Endothelial cell of umbilical vein (primary cell): ENCODE results near the gene CFAP73. TPM values are rescaled to one million over a fixed set of nuclear protein-coding genes. Genes with fewer than 3 reads are reported as not detected.

Source experiments
- BruUV-seq: library from RNA; stranded (reverse); fragments of 400-500 nt; replicated peaks from 2 replicates; lab custom pipeline; 2021; lab: Mats Ljungman, UMichigan
- CTCF ChIA-PET: fragments of 300-600, 350-600 bp; sonication (Branson Sonifier 250); formaldehyde crosslinking; loops from one replicate; lab custom pipeline; 2021; ENCODE audit warnings: antibody characterized with exemption, inconsistent platforms; lab: Charles Lee
- POLR2A ChIA-PET: fragments of 300-600, 350-600 bp; sonication (Branson Sonifier 250); formaldehyde crosslinking; loops from one replicate; lab custom pipeline; 2021; ENCODE audit warnings: antibody characterized with exemption, inconsistent platforms; lab: Charles Lee
- DNase-seq: peaks from one replicate; pipeline ENCODE4 v3.0.0-alpha.2; 2011; ENCODE audit warnings: low read depth, low spot score
- FAIRE-seq: peaks from 2 replicates; lab custom pipeline; 2011; peaks lifted over from hg19 to GRCh38; lab: Jason Lieb, UNC
- H2AFZ ChIP-seq: 2 replicates; pipeline ENCODE4 v1.6.0; 2012; ENCODE audit warnings: low read depth, low read length, control low read depth, inconsistent platforms
- H3K27ac ChIP-seq: 2 replicates; pipeline ENCODE4 v1.5.1; 2011; ENCODE audit warnings: low read depth, mild to moderate bottlenecking, control low read depth, low read length, moderate library complexity; ENCODE audit not compliant: insufficient read depth
- H3K27me3 ChIP-seq, 2 experiments: 2 replicates each; pipeline versions ENCODE4 v1.6.0 to v1.6.1; 2011; ENCODE audit warnings: low read length in 2 of 2, mixed read lengths in 1 of 2; ENCODE audit not compliant: control insufficient read depth in 2 of 2, insufficient read depth in 2 of 2
- H3K36me3 ChIP-seq, 2 experiments: 2 replicates in 1 of 2; 3 replicates in 1 of 2; pipeline ENCODE4 v1.5.1; 2011; ENCODE audit warnings: low read length in 2 of 2, mild to moderate bottlenecking in 1 of 2, moderate library complexity in 1 of 2; ENCODE audit not compliant: control insufficient read depth in 2 of 2, insufficient read depth in 2 of 2; ENCODE audit errors: extremely low read depth in 1 of 2
- H3K4me1 ChIP-seq: 3 replicates; pipeline ENCODE4 v1.5.1; 2011; ENCODE audit warnings: mild to moderate bottlenecking, low read length; ENCODE audit not compliant: control insufficient read depth, insufficient read depth; ENCODE audit errors: extremely low read depth
- H3K4me2 ChIP-seq: 2 replicates; pipeline ENCODE4 v1.6.1; 2011; ENCODE audit warnings: low read length, control low read depth, mixed read lengths; ENCODE audit not compliant: insufficient read depth
- H3K4me3 ChIP-seq, 3 experiments: fragments of 200-600 bp in 1 of 3; sonication (generic), shearing (Covaris generic) in 1 of 3; replicated peaks in 1 of 3; 2 replicates each; pipeline ENCODE4 v1.5.1; 2011 to 2016; ENCODE audit warnings: control low read depth in 3 of 3, low read length in 3 of 3, mild to moderate bottlenecking in 2 of 3, inconsistent platforms in 1 of 3, low read depth in 1 of 3, moderate library complexity in 1 of 3; ENCODE audit not compliant: insufficient read depth in 1 of 3
- H3K79me2 ChIP-seq: 2 replicates; pipeline ENCODE4 v1.6.0; 2012; ENCODE audit warnings: low read length, inconsistent platforms; ENCODE audit not compliant: control insufficient read depth, insufficient read depth
- H3K9ac ChIP-seq: replicated peaks from 2 replicates; pipeline ENCODE3; 2011; ENCODE audit warnings: low read length, control low read depth; ENCODE audit not compliant: insufficient read depth; ENCODE audit errors: extremely low read depth
- H3K9me1 ChIP-seq: replicated peaks from 3 replicates; pipeline ENCODE4 v1.6.0; 2011; ENCODE audit warnings: mild to moderate bottlenecking, low read length; ENCODE audit not compliant: control insufficient read depth, insufficient read depth; ENCODE audit errors: extremely low read depth
- H3K9me3 ChIP-seq: replicated peaks from 2 replicates; pipeline ENCODE4 v1.5.1; 2012; ENCODE audit warnings: low read length, inconsistent platforms; ENCODE audit not compliant: control insufficient read depth, insufficient read depth
- H4K20me1 ChIP-seq: replicated peaks from 2 replicates; pipeline ENCODE3; 2011; ENCODE audit warnings: mild to moderate bottlenecking, low read length; ENCODE audit not compliant: control insufficient read depth, insufficient read depth; ENCODE audit errors: extremely low read depth
- CTCF ChIP-seq, 2 donors: IDR thresholded peaks; 1 replicate in 1 of 2; 2 replicates in 1 of 2; pipeline ENCODE4 v1.5.1; 2011; ENCODE audit warnings: low read length in 2 of 2, mild to moderate bottlenecking in 2 of 2, moderate library complexity in 2 of 2, control low read depth in 1 of 2, inconsistent platforms in 1 of 2, low read depth in 1 of 2; ENCODE audit not compliant: insufficient read depth in 1 of 2; ENCODE audit errors: extremely low read depth in 1 of 2
- EZH2 ChIP-seq: IDR thresholded peaks from 2 replicates; pipeline ENCODE4 v1.6.1; 2012; ENCODE audit warnings: borderline replicate concordance, low read depth, mild to moderate bottlenecking, moderate library complexity, low read length, inconsistent platforms; ENCODE audit not compliant: severe bottlenecking
- FOS ChIP-seq: IDR thresholded peaks from 2 replicates; pipeline ENCODE4 v1.6.1; 2011; ENCODE audit warnings: mild to moderate bottlenecking, low read length, moderate library complexity, borderline replicate concordance; ENCODE audit not compliant: insufficient read depth
- GATA2 ChIP-seq: IDR thresholded peaks from 2 replicates; pipeline ENCODE4 v1.7.0; 2011; ENCODE audit warnings: low read depth, mild to moderate bottlenecking, moderate library complexity, mixed read lengths, low read length; ENCODE audit not compliant: insufficient read length, insufficient read depth
- JUN ChIP-seq: IDR thresholded peaks from 2 replicates; pipeline ENCODE4 v1.6.1; 2011; ENCODE audit warnings: borderline replicate concordance, low read depth; ENCODE audit not compliant: insufficient read length, insufficient read depth
- MAX ChIP-seq: IDR thresholded peaks from 2 replicates; pipeline ENCODE4 v1.6.1; 2011; ENCODE audit not compliant: insufficient read depth, insufficient read length
- MYC ChIP-seq: IDR thresholded peaks from one replicate; pipeline ENCODE4 v1.6.1; 2011; ENCODE audit warnings: mild to moderate bottlenecking, low read depth, low read length
- POLR2A ChIP-seq: IDR thresholded peaks from 2 replicates; pipeline ENCODE4 v1.6.1; 2012; ENCODE audit warnings: low read depth, mild to moderate bottlenecking, control low read depth, low read length
- POLR2AphosphoS5 ChIP-seq: IDR thresholded peaks from 2 replicates; pipeline ENCODE4 v1.6.1; 2012; ENCODE audit warnings: low read depth, mild to moderate bottlenecking, control low read depth, low read length, moderate library complexity; ENCODE audit not compliant: insufficient read depth
- dilution Hi-C: fragments of 300-500 bp; cut with MboI; formaldehyde crosslinking; loops from one replicate; pipeline ENCODE4 v1.15.0; 2019; ENCODE audit warnings: low sequenced_read_pairs; ENCODE audit not compliant: extremely low pct_ligation_motif_present
- intact Hi-C: fragments of 100-400 bp; cut with micrococcal nuclease; formaldehyde crosslinking; loops from one replicate; pipeline ENCODE4 v1.10.0; 2022
- polyA plus RNA-seq, 4 experiments: library from polyadenylated mRNA; depleted of rRNA in 3 of 4; stranded (reverse) in 3 of 4; unstranded in 1 of 4; fragments of >200 nt; gene quantifications; 2 replicates each; pipeline versions ENCODE4 v1.2.1 to v1.2.3, GENCODE V29; 2011 to 2012; ENCODE audit warnings: missing spikeins in 1 of 4
- total RNA-seq: library from RNA; stranded (reverse); gene quantifications from 2 replicates; pipeline ENCODE4 v1.2.3, GENCODE V29; 2021

The CFAP73 gene
- total and polyA plus RNA-seq, 2 donors (not counting 3 experiments of a cell fraction or from before 2014, with no cell fraction given): not detected

DNA sequence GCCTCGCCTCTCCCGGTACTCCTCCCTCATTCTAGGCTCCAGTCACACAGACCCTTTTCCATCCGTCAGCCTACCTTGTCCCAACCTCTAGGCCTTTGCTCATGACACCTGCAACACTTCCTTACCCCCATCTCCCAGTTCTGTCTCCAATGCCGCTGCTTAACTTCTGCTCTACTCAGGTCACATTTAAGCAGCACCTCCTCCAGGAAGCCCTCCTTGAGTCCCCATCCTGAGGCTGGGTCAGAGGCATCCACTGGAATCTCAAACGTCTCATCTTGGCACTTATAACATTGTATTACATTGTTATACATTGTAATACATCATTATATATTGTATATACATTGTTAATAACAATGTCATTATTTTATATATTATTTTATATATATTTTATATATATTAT lies 46.7 kb upstream of the CFAP73 start:
- intact Hi-C loops: no loop called here
- DNase-seq: no peak
- Histone ChIP-seq H3K9me1 (no peaks in the 10 kb centered on the region), H3K9me3 (no peaks in the 10 kb centered on the region), H3K27me3 (peaks cover 0 to 2% of the 10 kb centered on the region in 2 experiments), H3K27ac (no peak overlapping the region), H4K20me1 (no peaks in the 10 kb centered on the region), H3K9ac (no peak overlapping the region), H3K36me3 (no peaks in the 10 kb centered on the region), H3K4me3 (no peak overlapping the region), H3K79me2 (no peaks in the 10 kb centered on the region), H2AFZ (no peak overlapping the region), H3K4me1 (no peaks in the 10 kb centered on the region), H3K4me2 (no peak overlapping the region)
- BruUV-seq: no TSS peak
- ChIA-PET CTCF (interaction anchor here (1.8 to 7.1 kb wide), 2 partner anchors 110 kb away, joined by 7 to 99 read pairs; no protein-coding TSS in a partner anchor), POLR2A (no interaction called here)
- FAIRE-seq: no peak
- dilution Hi-C loops: no loop called here
- TF ChIP-seq MYC: no peak
- TF ChIP-seq GATA2: no peak
- no peak for TF ChIP-seq CTCF (IDR thresholded peaks at IDR 0.05; ENCODE audit: extremely low read depth in 1 of 2, insufficient read depth in 1 of 2, low read depth in 1 of 2, low read length in 2 of 2)

DNA sequence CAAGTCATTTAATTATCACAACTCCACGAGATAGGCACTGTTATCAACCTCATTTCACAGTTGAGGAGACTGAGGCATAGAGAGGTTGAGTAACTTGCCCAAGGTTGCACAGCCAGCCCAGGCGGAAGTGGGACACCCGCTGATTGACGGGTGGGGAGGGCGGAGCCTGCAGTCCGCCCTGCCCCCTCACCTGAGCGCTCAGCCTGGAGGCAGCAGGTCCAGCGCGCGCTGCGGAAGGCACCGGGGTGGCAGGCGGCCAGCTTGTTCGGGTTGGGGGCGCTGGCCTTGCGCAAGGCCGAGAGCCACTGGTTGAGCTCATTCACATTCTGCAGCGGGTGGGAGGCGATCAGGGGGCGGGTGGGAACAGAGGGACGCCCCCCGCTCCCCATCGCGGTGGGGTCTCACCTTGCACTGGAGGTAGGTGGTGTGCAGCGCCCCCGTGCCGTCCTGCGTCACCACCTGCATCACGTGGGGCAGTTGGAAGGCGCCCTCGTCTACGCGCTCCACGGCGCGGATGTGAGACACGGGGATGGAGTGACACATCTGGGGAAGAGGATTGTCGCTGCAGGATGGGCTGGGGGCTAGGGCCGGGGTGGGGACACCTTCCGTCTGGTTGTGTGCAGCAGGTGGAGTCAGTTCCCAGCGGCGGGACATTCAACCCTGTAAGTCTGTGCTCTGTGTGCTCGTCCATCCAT lies 45.6 kb upstream of the CFAP73 start:
- H3K9ac ChIP-seq: no peak overlapping the region
- H3K27ac ChIP-seq: no peak overlapping the region
- no peak for FAIRE-seq
- no peaks in the 10 kb centered on the region for H3K9me1 ChIP-seq
- BruUV-seq: no TSS peak
- H3K4me1 ChIP-seq: no peaks in the 10 kb centered on the region
- DNase-seq: no peak
- no peaks in the 10 kb centered on the region for H3K9me3 ChIP-seq
- peaks cover 0 to 2% of the 10 kb centered on the region in 2 experiments for H3K27me3 ChIP-seq
- no peaks in the 10 kb centered on the region for H3K36me3 ChIP-seq
- POLR2A ChIA-PET: no interaction called here
- no peaks in the 10 kb centered on the region for H4K20me1 ChIP-seq
- no peak overlapping the region for H2AFZ ChIP-seq
- H3K79me2 ChIP-seq: no peaks in the 10 kb centered on the region
- H3K4me2 ChIP-seq: no peak overlapping the region
- CTCF ChIA-PET: interaction anchor here (0.7 to 1.8 kb wide), 2 partner anchors 49 to 111 kb away, joined by 3 to 7 read pairs; no protein-coding TSS in a partner anchor
- TF ChIP-seq MAX (no peak), POLR2AphosphoS5 (no peak), JUN (no peak), CTCF (IDR thresholded peaks at IDR 0.05; ENCODE audit: extremely low read depth in 1 of 2, insufficient read depth in 1 of 2, low read depth in 1 of 2, low read length in 2 of 2) (no peak), MYC (no peak), POLR2A (no peak), FOS (no peak), EZH2 (no peak), GATA2 (no peak)
- no peak overlapping the region for H3K4me3 ChIP-seq
- intact Hi-C loops (no loop called here), dilution Hi-C loops (no loop called here)
